ENCODE results near the gene SIK1. TPM values are rescaled to one million over a fixed set of nuclear protein-coding genes. Genes with fewer than 3 reads are reported as not detected.
A peak's percentile ranks its signal among the peaks of the same experiment; 100 is the strongest.
"Not testable (repeated sequence)": the region's sequence is repeated elsewhere in the genome, so short reads cannot be mapped to it uniquely, and the experiment has no call there.

Gene SIK1
- total RNA-seq, 2 donors from 2014 or later = 8.1 to 8.5 TPM

GRCh38 chr21:43447353-43447977, 20.5 kb upstream of the SIK1 start:
- ATAC-seq (replicated peaks); H3K4me3 Mint-ChIP-seq; H3K27ac Mint-ChIP-seq; H3K36me3 Mint-ChIP-seq (ENCODE audit: low read depth); H3K4me1 Mint-ChIP-seq; H3K27me3 Mint-ChIP-seq; H3K9me3 Mint-ChIP-seq: not testable (repeated sequence)

- H3K36me3 Mint-ChIP-seq (ENCODE audit: low read depth); H3K4me1 Mint-ChIP-seq; H3K9me3 Mint-ChIP-seq; H3K4me3 Mint-ChIP-seq; ATAC-seq (replicated peaks); H3K27me3 Mint-ChIP-seq; H3K27ac Mint-ChIP-seq: not testable (repeated sequence)
These were observed 19.5 kb upstream of the SIK1 start for GRCh38 chr21:43446277-43446932.

- not testable (repeated sequence) for H3K9me3 Mint-ChIP-seq; H3K27me3 Mint-ChIP-seq; H3K27ac Mint-ChIP-seq; H3K36me3 Mint-ChIP-seq (ENCODE audit: low read depth); H3K4me1 Mint-ChIP-seq; H3K4me3 Mint-ChIP-seq; ATAC-seq (replicated peaks)
These were observed 17.6 kb upstream of the SIK1 start for GRCh38 chr21:43444524-43444923.

GRCh38 chr21:43442571-43442970, 15.6 kb upstream of the SIK1 start:
- not testable (repeated sequence) for H3K36me3 Mint-ChIP-seq (ENCODE audit: low read depth); H3K4me1 Mint-ChIP-seq; H3K27ac Mint-ChIP-seq; ATAC-seq (replicated peaks); H3K9me3 Mint-ChIP-seq; H3K27me3 Mint-ChIP-seq; H3K4me3 Mint-ChIP-seq

GRCh38 chr21:43440835-43441727, 14.2 kb upstream of the SIK1 start:
- not testable (repeated sequence) for H3K27ac Mint-ChIP-seq; H3K4me1 Mint-ChIP-seq; H3K4me3 Mint-ChIP-seq; H3K36me3 Mint-ChIP-seq (ENCODE audit: low read depth); H3K9me3 Mint-ChIP-seq; H3K27me3 Mint-ChIP-seq; ATAC-seq (replicated peaks)

GRCh38 chr21:43439316-43440075, 12.6 kb upstream of the SIK1 start:
- not testable (repeated sequence) for H3K27me3 Mint-ChIP-seq; H3K9me3 Mint-ChIP-seq; ATAC-seq (replicated peaks); H3K27ac Mint-ChIP-seq; H3K4me1 Mint-ChIP-seq; H3K4me3 Mint-ChIP-seq; H3K36me3 Mint-ChIP-seq (ENCODE audit: low read depth)

GRCh38 chr21:43436272-43436671, 9.3 kb upstream of the SIK1 start:
- not testable (repeated sequence) for ATAC-seq (replicated peaks); H3K4me1 Mint-ChIP-seq; H3K36me3 Mint-ChIP-seq (ENCODE audit: low read depth); H3K4me3 Mint-ChIP-seq; H3K9me3 Mint-ChIP-seq; H3K27me3 Mint-ChIP-seq; H3K27ac Mint-ChIP-seq

GRCh38 chr21:43433340-43434136, 6.6 kb upstream of the SIK1 start:
- H3K4me1 Mint-ChIP-seq; H3K36me3 Mint-ChIP-seq (ENCODE audit: low read depth); H3K27ac Mint-ChIP-seq; H3K27me3 Mint-ChIP-seq; H3K4me3 Mint-ChIP-seq; ATAC-seq (replicated peaks); H3K9me3 Mint-ChIP-seq: not testable (repeated sequence)

GRCh38 chr21:43430830-43431416, 4.0 kb upstream of the SIK1 start:
- ATAC-seq (replicated peaks); H3K4me3 Mint-ChIP-seq; H3K27ac Mint-ChIP-seq; H3K27me3 Mint-ChIP-seq; H3K4me1 Mint-ChIP-seq; H3K9me3 Mint-ChIP-seq; H3K36me3 Mint-ChIP-seq (ENCODE audit: low read depth): not testable (repeated sequence)

GRCh38 chr21:43428964-43429363, 2.0 kb upstream of the SIK1 start:
- H3K36me3 Mint-ChIP-seq (ENCODE audit: low read depth); H3K9me3 Mint-ChIP-seq; H3K27me3 Mint-ChIP-seq; ATAC-seq (replicated peaks); H3K4me1 Mint-ChIP-seq; H3K27ac Mint-ChIP-seq; H3K4me3 Mint-ChIP-seq: not testable (repeated sequence)

- H3K27ac Mint-ChIP-seq; H3K36me3 Mint-ChIP-seq (ENCODE audit: low read depth); H3K4me1 Mint-ChIP-seq; H3K9me3 Mint-ChIP-seq; H3K27me3 Mint-ChIP-seq; H3K4me3 Mint-ChIP-seq: not testable (repeated sequence)
- peak; percentile 97 for ATAC-seq (replicated peaks)
These were observed 270 bp upstream of the SIK1 start for GRCh38 chr21:43427242-43427559.

- H3K27me3 Mint-ChIP-seq; H3K36me3 Mint-ChIP-seq (ENCODE audit: low read depth); H3K27ac Mint-ChIP-seq; H3K4me1 Mint-ChIP-seq; H3K4me3 Mint-ChIP-seq; ATAC-seq (replicated peaks); H3K9me3 Mint-ChIP-seq: not testable (repeated sequence)
These were observed 927 bp downstream of the SIK1 start for GRCh38 chr21:43426004-43426403.

- not testable (repeated sequence) for H3K36me3 Mint-ChIP-seq (ENCODE audit: low read depth); H3K9me3 Mint-ChIP-seq; H3K27me3 Mint-ChIP-seq; H3K4me3 Mint-ChIP-seq; H3K4me1 Mint-ChIP-seq; H3K27ac Mint-ChIP-seq; ATAC-seq (replicated peaks)
These were observed 7.5 kb downstream of the SIK1 start for GRCh38 chr21:43419475-43419874.

GRCh38 chr21:43414576-43414975, 12.4 kb downstream of the SIK1 start:
- peak; percentile 40 for ATAC-seq (replicated peaks)
- H3K27ac Mint-ChIP-seq; H3K36me3 Mint-ChIP-seq (ENCODE audit: low read depth); H3K4me1 Mint-ChIP-seq; H3K9me3 Mint-ChIP-seq; H3K4me3 Mint-ChIP-seq; H3K27me3 Mint-ChIP-seq: not testable (repeated sequence)
